HG02763 (cell line): Measurements from ENCODE around the gene SLC41A1.

Experiments used
- ATAC-seq: cut with Tn5 transposase; IDR thresholded peaks from one replicate; pipeline ENCODE4 v1.9.1; 2021; ENCODE audit warnings: mild to moderate bottlenecking, moderate library complexity; ENCODE audit not compliant: unreplicated experiment

The SLC41A1 gene

GRCh38 chr1:205823260-205823659 is 10.3 kb upstream of the SLC41A1 start:
- peak; percentile 52 for ATAC-seq

DNA sequence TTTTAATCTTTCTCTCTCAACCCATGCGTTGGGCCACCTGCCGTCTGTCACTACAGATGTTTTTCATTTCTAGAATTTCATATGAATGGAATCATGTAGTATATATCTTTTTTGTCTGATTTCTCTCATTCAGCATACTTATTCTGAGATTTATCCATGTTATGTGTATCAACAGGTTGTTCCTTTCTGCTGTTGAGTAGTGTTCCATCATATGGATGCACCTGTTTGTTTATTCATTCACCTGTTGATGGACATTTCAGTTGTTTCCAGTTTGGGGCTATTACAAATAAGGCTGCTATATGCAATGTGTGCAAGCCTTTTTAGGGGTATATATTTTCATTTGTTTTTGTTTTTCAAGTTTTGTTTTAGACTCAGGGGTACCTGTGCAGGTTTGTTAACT is 9.4 kb upstream of the SLC41A1 start:
- ATAC-seq, result no peak

DNA sequence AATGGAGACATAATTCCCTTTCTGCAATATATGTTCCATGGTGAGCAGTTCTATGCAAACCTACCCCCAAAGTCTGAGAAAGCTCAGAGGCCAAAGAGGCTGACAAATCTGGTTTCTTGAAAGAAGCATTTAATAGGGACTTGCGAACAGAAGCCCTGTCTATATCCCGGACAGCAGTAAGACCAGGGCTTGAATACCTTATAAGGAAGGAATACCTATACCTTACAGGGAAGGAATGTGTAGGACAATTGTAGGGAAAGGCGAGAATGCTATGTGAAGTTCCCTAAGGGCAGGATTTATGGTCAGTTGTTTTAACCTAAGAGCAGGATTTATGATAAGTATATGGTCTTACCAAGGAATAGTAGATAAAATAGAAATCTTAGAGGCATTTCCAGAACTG is 5.0 kb upstream of the SLC41A1 start:
- no peak for ATAC-seq

GRCh38 chr1:205817364-205817763 is 4.4 kb upstream of the SLC41A1 start:
- no peak for ATAC-seq

DNA sequence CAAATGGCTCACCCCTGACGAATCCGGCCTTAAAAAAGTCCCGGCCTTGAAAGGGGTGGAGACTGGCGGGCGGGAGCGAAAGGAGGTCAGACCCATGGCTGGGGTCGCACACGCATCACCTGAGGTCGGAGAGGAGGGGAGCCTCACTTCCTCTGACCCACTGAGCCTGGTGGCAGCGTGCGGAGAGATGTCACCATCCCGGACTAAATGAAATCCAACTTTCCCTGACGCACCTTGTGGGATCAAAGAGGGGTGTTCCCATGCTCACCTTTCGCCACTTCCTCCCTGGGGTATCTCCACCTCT is 709 bp upstream of the SLC41A1 start:
- no peak for ATAC-seq

DNA sequence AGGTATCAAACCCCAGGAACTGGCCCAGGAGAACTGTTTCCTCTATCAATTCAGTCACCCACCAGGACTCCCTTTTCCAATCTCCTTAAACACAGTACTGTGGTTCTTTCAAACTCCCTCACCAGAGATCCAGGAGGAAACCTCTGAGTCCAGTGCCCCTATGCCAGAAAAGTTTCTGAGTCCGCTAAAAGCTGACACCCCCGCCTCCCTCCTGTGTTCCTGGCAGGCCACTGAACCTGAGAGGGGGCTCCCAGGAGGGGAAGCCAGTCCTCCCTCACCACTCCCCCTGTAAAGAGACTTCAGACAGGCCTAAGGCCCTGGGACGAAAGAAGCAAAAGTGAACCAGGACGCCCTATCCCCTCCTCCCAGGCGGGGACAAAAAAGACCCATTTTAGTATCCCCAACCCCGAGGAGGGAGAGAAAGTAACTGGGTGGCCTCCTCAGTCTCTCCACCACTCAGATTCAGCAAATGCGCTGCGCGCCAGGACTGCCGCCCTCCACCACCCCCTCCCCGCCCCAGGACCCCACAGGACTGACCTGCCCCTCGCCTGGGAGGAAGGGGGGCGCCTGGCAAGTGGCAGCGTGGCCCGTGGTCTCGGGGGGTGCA is 624 bp downstream of the SLC41A1 start:
- no peak for ATAC-seq

- no peak for ATAC-seq
These were observed 1.3 kb downstream of the SLC41A1 start for GRCh38 chr1:205811660-205812059.

- no peak for ATAC-seq
These were observed 2.4 kb downstream of the SLC41A1 start for GRCh38 chr1:205810448-205811157.

GRCh38 chr1:205809942-205810345 is 3.1 kb downstream of the SLC41A1 start:
- ATAC-seq, result no peak

DNA sequence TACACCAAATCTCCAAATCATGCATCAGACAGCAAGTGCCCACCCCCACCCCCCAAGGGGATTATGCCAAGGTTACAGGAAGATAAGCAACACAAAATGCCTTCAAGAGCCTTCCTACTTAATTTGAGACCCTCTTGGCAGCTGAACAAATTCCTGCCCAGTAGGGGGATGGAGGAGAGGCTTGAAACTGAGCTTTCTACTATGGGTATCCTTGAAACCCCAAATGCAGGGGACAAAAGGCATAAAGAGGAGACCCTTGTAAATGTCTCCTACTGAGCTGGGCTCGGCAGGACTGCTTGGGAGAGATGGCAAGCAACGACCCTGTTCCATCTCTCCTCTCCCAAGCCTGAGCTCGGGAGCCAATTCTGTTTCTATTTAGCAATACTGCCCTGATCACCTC is 3.5 kb downstream of the SLC41A1 start:
- no peak for ATAC-seq

- no peak for ATAC-seq
These were observed 7.8 kb downstream of the SLC41A1 start for GRCh38 chr1:205805082-205805711.

- no peak for ATAC-seq
These were observed 8.4 kb downstream of the SLC41A1 start for GRCh38 chr1:205804605-205805004.

GRCh38 chr1:205803986-205804385 is 9.0 kb downstream of the SLC41A1 start:
- no peak for ATAC-seq

DNA sequence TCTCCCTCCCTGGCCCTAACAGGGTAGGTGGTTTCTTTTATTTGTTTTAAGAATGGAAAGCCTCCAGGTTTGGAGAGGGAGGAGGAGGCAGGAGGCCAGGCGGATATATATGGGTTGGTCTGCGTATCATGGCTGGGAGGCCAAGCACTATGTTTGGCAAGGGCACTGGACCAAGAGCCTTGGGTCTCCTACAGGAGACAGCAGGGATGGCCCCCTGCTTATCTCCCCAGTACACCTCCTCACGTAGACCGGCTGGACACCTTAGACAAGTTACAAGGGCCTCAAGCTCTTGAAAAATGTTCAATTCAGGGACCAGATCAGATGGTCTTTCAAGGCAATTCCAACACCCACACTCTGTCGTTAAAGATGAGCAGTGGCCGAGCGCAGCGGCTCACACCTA is 10.9 kb downstream of the SLC41A1 start:
- ATAC-seq, result no peak

- ATAC-seq, result no peak
These were observed 11.9 kb downstream of the SLC41A1 start for GRCh38 chr1:205800981-205801703.

DNA sequence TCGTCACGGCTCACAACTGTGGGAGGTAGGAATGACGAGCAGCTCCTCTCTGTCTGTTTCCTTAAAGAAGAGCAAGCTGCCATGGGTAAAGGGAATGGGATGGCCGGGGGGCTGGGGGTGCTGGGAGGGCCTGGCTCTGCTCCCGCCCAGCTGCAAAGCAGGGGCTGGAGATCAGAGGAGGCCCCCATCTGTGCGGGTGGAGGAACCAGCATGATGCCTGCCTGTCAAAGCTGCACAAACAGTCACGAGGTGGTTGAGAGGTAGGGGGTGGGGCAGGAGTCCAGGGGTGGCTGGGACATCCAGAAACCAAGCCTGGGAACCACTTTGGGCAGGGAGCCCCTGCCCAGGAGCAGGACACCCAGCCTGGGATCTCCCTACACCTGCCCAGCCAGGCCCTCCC is 12.6 kb downstream of the SLC41A1 start:
- no peak for ATAC-seq

GRCh38 chr1:205798577-205798976 is 14.4 kb downstream of the SLC41A1 start:
- no peak for ATAC-seq

DNA sequence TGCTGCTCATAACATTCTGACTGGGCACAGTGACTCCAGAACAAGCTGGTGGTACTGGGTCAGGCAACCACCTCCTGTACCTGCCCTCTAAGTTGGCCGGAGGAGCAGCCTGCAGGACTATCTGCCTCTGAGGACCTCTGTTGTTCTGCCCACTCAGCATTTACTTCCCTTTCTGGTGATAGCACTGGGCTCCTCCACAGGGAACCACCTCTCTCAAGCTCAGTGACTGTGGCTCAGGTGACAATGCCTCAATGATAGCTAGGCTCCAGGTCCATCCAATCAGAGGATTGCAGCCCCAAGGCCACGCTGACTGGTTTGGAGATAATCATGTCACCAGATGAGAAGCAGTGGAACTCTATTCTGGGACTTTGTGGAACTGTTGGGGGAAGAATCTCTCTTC is 15.8 kb downstream of the SLC41A1 start:
- ATAC-seq, result no peak

GRCh38 chr1:205794011-205794730 is 18.8 kb downstream of the SLC41A1 start:
- peak; percentile 60 for ATAC-seq

- no peak for ATAC-seq
These were observed 19.9 kb downstream of the SLC41A1 start for GRCh38 chr1:205792961-205793673.

- ATAC-seq, result no peak
These were observed 20.5 kb downstream of the SLC41A1 start for GRCh38 chr1:205792481-205792881.
